ENCODE measurements around the gene FAM124B.

FAM124B gene

DNA sequence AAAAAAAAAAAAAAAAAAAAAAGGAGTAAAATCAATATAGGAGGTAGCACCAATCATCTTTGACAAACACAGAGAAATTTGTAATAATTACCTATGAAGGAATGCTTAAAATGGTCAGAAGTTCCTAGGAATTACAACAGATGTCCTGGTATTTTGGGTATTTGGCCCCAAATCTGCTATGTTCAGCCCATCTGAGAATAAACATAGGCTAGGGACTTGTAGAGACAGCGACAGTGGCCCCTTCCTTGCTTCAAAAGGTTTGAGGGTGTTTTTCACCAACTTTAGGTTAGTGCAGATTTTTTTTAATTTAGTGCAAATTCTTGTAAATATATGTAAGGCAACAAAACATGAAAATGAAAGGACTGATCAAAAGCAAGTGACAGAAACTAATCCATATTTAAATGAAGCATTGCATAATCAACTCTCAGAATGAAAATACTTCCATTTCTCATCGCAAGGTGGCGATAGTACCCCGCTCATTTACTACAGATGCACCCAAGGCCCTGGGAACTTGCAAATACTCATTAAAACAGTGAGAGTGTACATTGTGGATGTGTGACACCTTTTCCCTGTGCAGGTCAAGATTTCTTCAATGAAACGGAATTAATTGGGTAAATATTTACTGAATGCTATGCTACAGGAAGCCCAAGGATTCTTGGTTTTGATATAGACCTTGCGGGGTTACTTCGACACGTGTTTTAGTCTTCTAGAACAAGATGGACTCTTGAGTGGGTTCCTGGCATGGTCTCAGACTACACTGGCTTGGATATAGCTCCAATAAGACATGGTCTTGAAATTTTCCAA is 44.6 kb downstream of the FAM124B start:
- no peak for TF ChIP-seq EZH2phosphoT487 (IDR thresholded peaks at IDR 0.05; ENCODE audit: low read depth)
- peak; percentile 71 for TF ChIP-seq CTCF (IDR thresholded peaks at IDR 0.05; ENCODE audit: low read depth, low read length)
- peak overlapping the region; percentile 30; the same call in 1 of the 2 replicates for H3K9ac ChIP-seq (ENCODE audit: low read length)
- H3K27ac ChIP-seq (ENCODE audit: low read length) = no peak overlapping the region
- H3K36me3 ChIP-seq (replicated peaks; ENCODE audit: low read depth, low read length) = no peaks in the 10 kb centered on the region
- H3K4me1 ChIP-seq (ENCODE audit: low read length) = peaks cover 3% of the 10 kb centered on the region
- H3K4me2 ChIP-seq (ENCODE audit: low read length) = peak overlapping the region; percentile 78
- no peaks in the 10 kb centered on the region for H3K27me3 ChIP-seq (ENCODE audit: low read depth, low read length)
- H2AFZ ChIP-seq (ENCODE audit: low read depth, low read length) = peak overlapping the region; percentile 80
- H3K9me3 ChIP-seq (ENCODE audit: insufficient read depth, low read length) = no peaks in the 10 kb centered on the region
- H4K20me1 ChIP-seq (ENCODE audit: insufficient read depth, low read length) = no peaks in the 10 kb centered on the region
- peak overlapping the region; percentile 68 for H3K4me3 ChIP-seq (ENCODE audit: low read length)
- H3K79me2 ChIP-seq (ENCODE audit: low read length) = no peaks in the 10 kb centered on the region

GRCh38 chr2:224354632-224355211 is 47.2 kb downstream of the FAM124B start:
- Histone ChIP-seq H3K9me3 (ENCODE audit: insufficient read depth, low read length) (no peaks in the 10 kb centered on the region), H3K27me3 (ENCODE audit: low read depth, low read length) (no peaks in the 10 kb centered on the region), H3K79me2 (ENCODE audit: low read length) (no peaks in the 10 kb centered on the region), H3K4me3 (ENCODE audit: low read length) (no peak overlapping the region), H3K27ac (ENCODE audit: low read length) (no peak overlapping the region), H3K9ac (ENCODE audit: low read length) (no peak overlapping the region), H3K36me3 (replicated peaks; ENCODE audit: low read depth, low read length) (no peaks in the 10 kb centered on the region), H4K20me1 (ENCODE audit: insufficient read depth, low read length) (no peaks in the 10 kb centered on the region), H3K4me1 (ENCODE audit: low read length) (peaks cover 3% of the 10 kb centered on the region), H3K4me2 (ENCODE audit: low read length) (no peak overlapping the region), H2AFZ (ENCODE audit: low read depth, low read length) (no peak overlapping the region)
- no peak for TF ChIP-seq CTCF (IDR thresholded peaks at IDR 0.05; ENCODE audit: low read depth, low read length)
- no peak for TF ChIP-seq EZH2phosphoT487 (IDR thresholded peaks at IDR 0.05; ENCODE audit: low read depth)

DNA sequence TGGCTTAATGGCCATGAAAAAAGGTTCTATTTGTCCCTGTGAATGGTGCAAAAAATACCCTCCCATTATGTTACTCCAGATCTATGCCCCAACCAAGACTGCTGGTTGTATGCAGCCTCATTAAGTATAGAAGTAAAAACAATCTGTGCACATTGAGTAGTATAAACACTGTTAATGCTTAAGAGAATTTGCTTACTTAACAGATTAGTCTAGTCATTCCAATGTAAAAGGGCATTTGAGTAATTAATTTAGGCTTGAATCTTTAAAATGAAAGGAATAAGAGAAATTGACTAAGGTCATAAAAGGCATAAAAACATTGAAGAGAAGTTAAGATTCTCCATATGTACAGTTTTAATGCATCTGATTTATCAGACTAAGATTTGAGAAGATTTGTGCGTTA is 51.2 kb downstream of the FAM124B start:
- no peaks in the 10 kb centered on the region for H3K79me2 ChIP-seq (ENCODE audit: low read length)

More for the DNA sequence above, 51.2 kb downstream of the FAM124B start:
- TF ChIP-seq CTCF (IDR thresholded peaks at IDR 0.05; ENCODE audit: low read depth, low read length) = no peak
- no peak for TF ChIP-seq EZH2phosphoT487 (IDR thresholded peaks at IDR 0.05; ENCODE audit: low read depth)
- no peaks in the 10 kb centered on the region for H3K27me3 ChIP-seq (ENCODE audit: low read depth, low read length)
- H3K9ac ChIP-seq (ENCODE audit: low read length) = no peak overlapping the region
- no peak overlapping the region for H3K4me3 ChIP-seq (ENCODE audit: low read length)
- H2AFZ ChIP-seq (ENCODE audit: low read depth, low read length) = no peak overlapping the region
- H3K4me2 ChIP-seq (ENCODE audit: low read length) = no peak overlapping the region
- H3K9me3 ChIP-seq (ENCODE audit: insufficient read depth, low read length) = no peaks in the 10 kb centered on the region
- H3K4me1 ChIP-seq (ENCODE audit: low read length) = no peaks in the 10 kb centered on the region
- no peaks in the 10 kb centered on the region for H3K36me3 ChIP-seq (replicated peaks; ENCODE audit: low read depth, low read length)
- H4K20me1 ChIP-seq (ENCODE audit: insufficient read depth, low read length) = no peaks in the 10 kb centered on the region
- H3K27ac ChIP-seq (ENCODE audit: low read length) = no peak overlapping the region

Measured in OCI-LY3 (cell line).